Natural killer cell (primary cell): ENCODE results near the gene CSF1. TPM values are rescaled to one million over a fixed set of nuclear protein-coding genes. Genes with fewer than 3 reads are reported as not detected.

Source experiments
- ATAC-seq, 3 donors: fragments of 150-1000 bp in 2 of 3; fragments of 200-7000 bp in 1 of 3; cut with Tn5 transposase; 1 replicate in 1 of 3; 2 replicates in 2 of 3; pipeline ENCODE4 v1.10.0; 2021; ENCODE audit warnings: mild to moderate bottlenecking in 2 of 3, moderate library complexity in 2 of 3
- DNase-seq, 2 donors: peaks; one replicate each; pipeline versions ENCODE4 v3.0.0 to v3.0.0-alpha.2; 2013 to 2021; ENCODE audit warnings: mixed read lengths in 1 of 2
- H3K27ac ChIP-seq: one replicate; pipeline ENCODE4 v1.5.1; 2013; ENCODE audit warnings: mild to moderate bottlenecking, low read length
- H3K27me3 ChIP-seq: one replicate; pipeline ENCODE4 v1.6.1; 2013; ENCODE audit warnings: low read length; ENCODE audit not compliant: control insufficient read depth, insufficient read depth
- H3K36me3 ChIP-seq: one replicate; pipeline ENCODE4 v1.6.1; 2013; ENCODE audit warnings: low read length; ENCODE audit not compliant: control insufficient read depth, insufficient read depth
- H3K4me1 ChIP-seq: one replicate; pipeline ENCODE4 v1.6.1; 2013; ENCODE audit warnings: low read length; ENCODE audit not compliant: control insufficient read depth, insufficient read depth
- H3K4me3 ChIP-seq: one replicate; pipeline ENCODE4 v1.5.1; 2013; ENCODE audit warnings: low read length
- H3K9me3 ChIP-seq: one replicate; pipeline ENCODE4 v1.6.1; 2013; ENCODE audit warnings: low read length; ENCODE audit not compliant: control insufficient read depth, insufficient read depth
- H3K27ac Mint-ChIP-seq, 2 donors: one replicate each; pipeline ENCODE4 v1.8.0; 2022; ENCODE audit warnings: mild to moderate bottlenecking in 2 of 2, mixed read lengths in 2 of 2, moderate library complexity in 1 of 2
- H3K27me3 Mint-ChIP-seq, 2 donors: one replicate each; pipeline ENCODE4 v1.8.0; 2022; ENCODE audit warnings: low read depth in 2 of 2, mixed read lengths in 2 of 2
- H3K36me3 Mint-ChIP-seq: one replicate; pipeline ENCODE4 v1.8.0; 2022; ENCODE audit warnings: mixed read lengths
- H3K4me1 Mint-ChIP-seq, 2 donors: one replicate each; pipeline ENCODE4 v1.8.0; 2022; ENCODE audit warnings: mixed read lengths in 2 of 2
- H3K4me3 Mint-ChIP-seq: one replicate; pipeline ENCODE4 v1.8.0; 2022; ENCODE audit warnings: mild to moderate bottlenecking, moderate library complexity, mixed read lengths
- H3K9me3 Mint-ChIP-seq, 2 donors: one replicate each; pipeline ENCODE4 v1.8.0; 2022; ENCODE audit warnings: mixed read lengths in 2 of 2
- WGBS: methylation state at CpG from one replicate; pipeline ENCODE4 v1.1.7; 2013; ENCODE audit warnings: missing lambda C conversion rate; ENCODE audit not compliant: insufficient coverage; 5-methylcytosine and 5-hydroxymethylcytosine counted together
- intact Hi-C: fragments of 100-400 bp; cut with micrococcal nuclease; formaldehyde crosslinking; loops from one replicate; pipeline ENCODE4 v1.14.2; 2022
- total RNA-seq, 4 donors: library from RNA; stranded (reverse); fragments of 120-200 nt in 1 of 4; gene quantifications; one replicate each; pipeline versions ENCODE4 v1.2.3 to v1.2.4, GENCODE V29; 2013 to 2022
- TF ChIP-seq, protein P1 (sequence below): fragments of 200-600 bp; IDR thresholded peaks from one replicate; pipeline ENCODE4 v1.8.0; 2022; ENCODE audit warnings: antibody characterized with exemption

Gene CSF1
- total RNA-seq, 3 donors from 2014 or later (not counting 1 experiment from before 2014, with no cell fraction given), result 2.1 to 57.9 (median 3.7) TPM

GRCh38 chr1:109901524-109902145 is 9.0 kb upstream of the CSF1 start:
- Mint-ChIP-seq H3K4me3 (no peak overlapping the region), H3K9me3 (no peaks in the 10 kb centered on the region), H3K27ac (no peak overlapping the region), H3K27me3 (peaks cover 4 to 7% of the 10 kb centered on the region in 2 donors), H3K4me1 (peaks cover 9 to 11% of the 10 kb centered on the region in 2 donors), H3K36me3 (no peaks in the 10 kb centered on the region)
- intact Hi-C loops, result no loop called here
- Histone ChIP-seq H3K4me1 (peaks cover 20% of the 10 kb centered on the region), H3K4me3 (no peak overlapping the region), H3K9me3 (no peaks in the 10 kb centered on the region), H3K36me3 (no peaks in the 10 kb centered on the region), H3K27me3 (no peaks in the 10 kb centered on the region), H3K27ac (no peak overlapping the region)
- DNase-seq (no peak), ATAC-seq (no peak)
- TF ChIP-seq, protein P1, sequence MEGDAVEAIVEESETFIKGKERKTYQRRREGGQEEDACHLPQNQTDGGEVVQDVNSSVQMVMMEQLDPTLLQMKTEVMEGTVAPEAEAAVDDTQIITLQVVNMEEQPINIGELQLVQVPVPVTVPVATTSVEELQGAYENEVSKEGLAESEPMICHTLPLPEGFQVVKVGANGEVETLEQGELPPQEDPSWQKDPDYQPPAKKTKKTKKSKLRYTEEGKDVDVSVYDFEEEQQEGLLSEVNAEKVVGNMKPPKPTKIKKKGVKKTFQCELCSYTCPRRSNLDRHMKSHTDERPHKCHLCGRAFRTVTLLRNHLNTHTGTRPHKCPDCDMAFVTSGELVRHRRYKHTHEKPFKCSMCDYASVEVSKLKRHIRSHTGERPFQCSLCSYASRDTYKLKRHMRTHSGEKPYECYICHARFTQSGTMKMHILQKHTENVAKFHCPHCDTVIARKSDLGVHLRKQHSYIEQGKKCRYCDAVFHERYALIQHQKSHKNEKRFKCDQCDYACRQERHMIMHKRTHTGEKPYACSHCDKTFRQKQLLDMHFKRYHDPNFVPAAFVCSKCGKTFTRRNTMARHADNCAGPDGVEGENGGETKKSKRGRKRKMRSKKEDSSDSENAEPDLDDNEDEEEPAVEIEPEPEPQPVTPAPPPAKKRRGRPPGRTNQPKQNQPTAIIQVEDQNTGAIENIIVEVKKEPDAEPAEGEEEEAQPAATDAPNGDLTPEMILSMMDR, result no peak
- 90% methylated on average over 3 of the region's 4 CpGs for WGBS

- Mint-ChIP-seq H3K4me3 (no peak overlapping the region), H3K4me1 (peaks cover 9 to 11% of the 10 kb centered on the region in 2 donors), H3K27me3 (peaks cover 7 to 13% of the 10 kb centered on the region in 2 donors), H3K27ac (no peak overlapping the region), H3K36me3 (no peaks in the 10 kb centered on the region), H3K9me3 (no peaks in the 10 kb centered on the region)
- ATAC-seq (no peak), DNase-seq (no peak)
- intact Hi-C loops, result no loop called here
- Histone ChIP-seq H3K27me3 (no peaks in the 10 kb centered on the region), H3K27ac (no peak overlapping the region), H3K36me3 (no peaks in the 10 kb centered on the region), H3K4me3 (no peak overlapping the region), H3K4me1 (peaks cover 17% of the 10 kb centered on the region), H3K9me3 (no peaks in the 10 kb centered on the region)
- WGBS, result 95% methylated on average over 9 of the region's 9 CpGs
- TF ChIP-seq, protein P1, result no peak
Observed at GRCh38 chr1:109902204-109902985, 8.3 kb upstream of the CSF1 start.

DNA sequence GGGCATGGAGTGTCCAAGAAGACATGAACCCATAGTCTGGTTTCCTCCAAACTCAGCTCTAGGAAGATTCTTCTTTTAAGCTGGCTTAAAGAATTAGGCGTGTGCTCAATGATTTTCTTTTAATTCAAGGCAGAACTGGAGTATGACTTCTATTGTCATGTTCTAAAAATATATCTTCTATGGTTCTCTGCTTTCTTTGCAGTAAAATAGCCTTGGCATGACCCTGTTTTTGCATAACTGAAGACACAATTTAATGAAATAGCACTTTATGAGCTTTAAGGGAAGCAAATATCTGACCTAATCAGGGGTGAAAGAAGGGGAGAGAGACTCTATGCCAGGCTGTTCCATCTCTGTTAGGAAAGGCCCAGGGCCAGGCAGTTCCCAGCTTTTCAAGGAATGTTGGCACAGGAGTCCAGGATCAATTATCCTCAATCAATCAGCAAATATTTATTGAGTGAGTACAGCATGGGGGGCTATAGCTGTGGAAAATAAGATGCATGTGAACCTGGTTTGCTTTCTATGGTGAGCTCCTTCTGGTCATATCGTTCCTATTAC is 7.2 kb upstream of the CSF1 start:
- Histone ChIP-seq H3K4me3 (no peak overlapping the region), H3K27me3 (peaks cover 2% of the 10 kb centered on the region), H3K27ac (no peak overlapping the region), H3K9me3 (no peaks in the 10 kb centered on the region), H3K4me1 (peaks cover 17% of the 10 kb centered on the region), H3K36me3 (no peaks in the 10 kb centered on the region)
- Mint-ChIP-seq H3K36me3 (no peaks in the 10 kb centered on the region), H3K4me3 (no peak overlapping the region), H3K4me1 (peaks cover 9 to 11% of the 10 kb centered on the region in 2 donors), H3K27ac (no peak overlapping the region), H3K27me3 (peaks cover 7 to 18% of the 10 kb centered on the region in 2 donors), H3K9me3 (no peaks in the 10 kb centered on the region)
- ATAC-seq (no peak), DNase-seq (no peak)
- intact Hi-C loops, result no loop called here
- WGBS, result 100% methylated on average over 1 of the region's 2 CpGs
- TF ChIP-seq, protein P1, result no peak
